Activated CD8-positive, alpha-beta memory T cell treated with anti-CD3 and anti-CD28 coated beads, Interleukin-2, amount 50 U/mL, for 24 hours (primary cell): ENCODE results near the gene ITGA1.

Experiments used
- DNase-seq: peaks from one replicate; pipeline ENCODE4 v3.0.0-alpha.2; 2020; ENCODE audit errors: extremely low read depth

Gene ITGA1

GRCh38 chr5:52995914-52996313 is 208.2 kb downstream of the ITGA1 start:
- DNase-seq: no peak

- no peak for DNase-seq
These were observed 209.3 kb downstream of the ITGA1 start for GRCh38 chr5:52996979-52997378.

- DNase-seq: no peak
These were observed 209.7 kb downstream of the ITGA1 start for GRCh38 chr5:52997424-52997823.

- DNase-seq: no peak
These were observed 211.0 kb downstream of the ITGA1 start for GRCh38 chr5:52998552-52999313.

- DNase-seq: no peak
These were observed 211.7 kb downstream of the ITGA1 start for GRCh38 chr5:52999344-52999949.

- no peak for DNase-seq
These were observed 213.8 kb downstream of the ITGA1 start for GRCh38 chr5:53001541-53001940.

- DNase-seq: no peak
These were observed 214.8 kb downstream of the ITGA1 start for GRCh38 chr5:53002491-53002890.

GRCh38 chr5:53003144-53003543 is 215.4 kb downstream of the ITGA1 start:
- DNase-seq: no peak

- DNase-seq: no peak
These were observed 219.5 kb downstream of the ITGA1 start for GRCh38 chr5:53006911-53007890.

- DNase-seq: no peak
These were observed 221.0 kb downstream of the ITGA1 start for GRCh38 chr5:53008751-53009150.
